IPS DF 19.7 (cell line): ENCODE data around the gene ACTL7A.

Experiments used
- DNase-seq: peaks from one replicate; pipeline ENCODE4 v3.0.0-alpha.2; 2013; ENCODE audit warnings: low read depth, low spot score

The ACTL7A gene

DNA sequence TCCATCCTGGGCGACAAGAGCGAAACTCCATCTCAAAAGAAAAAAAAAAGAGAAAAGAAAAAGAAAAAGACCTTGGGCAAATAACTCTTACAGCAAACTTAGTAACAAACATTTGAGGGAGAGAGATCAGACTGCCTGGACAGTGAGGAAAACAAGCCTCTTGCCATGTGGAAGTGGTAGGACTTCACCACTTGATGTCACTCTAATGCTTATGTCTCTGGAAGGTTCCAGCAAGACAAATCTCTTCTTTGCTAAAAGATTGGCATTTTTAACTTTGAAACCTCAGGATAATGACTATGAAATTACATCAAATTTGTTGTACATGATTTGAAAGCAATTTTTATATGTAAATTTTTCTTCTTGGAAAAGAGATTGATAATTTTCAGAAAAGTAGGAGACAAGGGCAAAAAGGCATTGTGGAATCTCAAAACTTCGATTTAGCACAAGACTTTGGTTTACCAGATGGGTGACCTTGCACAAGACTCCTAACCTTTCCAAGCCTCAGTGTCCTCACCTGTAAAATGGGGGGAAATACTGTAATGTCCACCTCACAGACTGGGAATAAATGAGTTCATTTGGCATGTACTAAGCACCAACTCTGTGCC, 11.7 kb upstream of the ACTL7A start:
- no peak for DNase-seq

DNA sequence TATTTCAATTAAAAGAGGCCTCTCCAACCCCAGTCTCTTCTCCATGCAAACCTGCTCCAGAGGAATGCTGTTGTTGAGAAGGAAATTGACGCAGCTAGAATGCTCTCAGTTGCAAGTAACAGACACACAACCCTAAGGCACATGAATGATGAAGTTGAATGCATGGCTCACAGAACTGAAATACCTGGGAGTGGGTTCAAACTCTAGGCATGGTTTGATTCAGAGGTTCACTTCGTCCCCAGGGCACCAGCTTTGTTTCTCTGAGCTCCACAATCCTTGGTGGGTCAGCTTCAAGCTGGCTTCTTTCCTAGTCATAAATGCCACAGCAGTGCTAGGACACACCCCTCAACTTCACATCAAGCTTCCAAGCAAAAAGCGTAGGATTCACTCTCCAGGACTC, 10.9 kb upstream of the ACTL7A start:
- DNase-seq, result no peak

GRCh38 chr9:108852079-108852478, 10.0 kb upstream of the ACTL7A start:
- no peak for DNase-seq

DNA sequence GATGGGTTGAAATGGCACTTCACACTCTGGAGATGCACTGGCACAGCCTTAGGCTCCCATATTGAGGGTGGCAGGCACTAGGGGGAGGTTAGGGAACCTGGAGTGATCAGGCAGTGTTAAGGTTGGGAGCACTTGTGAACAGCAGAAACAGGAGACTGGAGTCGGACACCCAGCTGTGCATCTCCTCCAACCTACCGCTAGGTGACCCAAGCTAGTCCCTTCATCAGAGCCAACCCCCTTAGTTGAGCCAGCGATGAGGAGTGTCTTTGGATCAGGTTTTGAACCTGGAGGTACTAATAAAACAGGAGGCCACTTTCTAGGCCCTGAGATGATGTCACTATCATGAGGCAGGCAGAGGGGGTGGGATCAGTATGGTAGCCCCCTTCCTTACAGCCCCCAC, 8.0 kb upstream of the ACTL7A start:
- no peak for DNase-seq

DNA sequence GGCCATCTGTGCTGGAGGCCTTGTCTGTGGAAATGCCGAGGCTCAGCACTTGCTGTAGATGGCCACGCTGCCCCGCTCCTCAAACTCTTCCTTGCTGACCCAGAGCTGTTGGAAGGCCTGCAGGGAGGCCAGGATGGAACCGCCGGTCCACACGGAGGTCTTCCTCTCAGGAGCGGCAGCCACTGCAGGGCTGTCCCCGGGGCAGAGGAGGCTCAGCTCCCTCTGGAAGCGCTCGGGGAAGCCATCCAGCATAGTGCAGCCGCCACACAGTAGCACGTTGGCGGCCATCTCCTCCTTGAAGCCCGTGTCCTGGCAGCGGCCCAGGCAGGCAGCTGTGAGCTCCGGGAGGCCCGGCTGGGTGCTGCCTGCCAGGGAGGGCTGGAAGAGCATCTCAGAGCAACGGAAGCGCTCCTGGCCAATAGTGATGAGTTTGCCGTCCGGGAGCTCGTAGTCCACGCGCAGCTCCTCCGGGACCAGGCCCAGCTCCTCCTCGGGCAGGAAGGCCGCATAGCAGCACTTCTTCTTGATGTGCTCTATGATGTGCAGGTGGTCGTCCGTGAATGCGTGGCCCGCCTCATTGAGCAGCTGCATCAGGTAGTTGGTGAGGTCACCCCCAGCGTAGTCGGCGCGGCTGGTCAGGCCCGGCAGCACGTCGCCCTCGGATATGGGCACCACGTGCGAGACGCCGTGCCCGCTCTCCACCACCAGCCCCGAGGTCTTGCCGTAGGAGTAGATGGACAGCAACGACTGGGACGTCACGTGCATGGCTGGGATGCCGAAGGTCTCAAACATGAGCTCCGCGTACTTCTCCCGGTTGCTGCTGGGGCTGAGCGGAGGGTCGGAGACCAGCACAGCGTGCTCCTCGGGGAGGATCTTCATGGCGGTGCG, 7.2 kb upstream of the ACTL7A start:
- DNase-seq, result no peak

DNA sequence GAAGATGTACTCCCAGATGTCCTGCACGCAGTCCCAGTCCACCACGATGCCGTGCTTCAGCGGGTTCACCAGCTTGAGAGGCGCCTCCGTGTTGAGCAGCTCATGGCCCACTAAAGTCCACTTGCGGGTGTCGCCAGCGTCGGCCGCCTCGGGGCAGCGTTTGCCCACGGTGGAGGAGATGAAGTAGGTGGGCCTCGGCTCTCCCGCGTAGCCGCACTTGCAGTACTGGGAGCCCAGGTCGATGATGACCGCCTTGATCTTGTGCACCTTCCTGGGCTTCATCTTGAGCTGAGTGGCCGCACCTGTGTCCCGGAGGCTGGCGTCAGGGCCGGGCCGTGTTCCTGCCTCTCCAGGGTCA, 6.6 kb upstream of the ACTL7A start:
- no peak for DNase-seq

DNA sequence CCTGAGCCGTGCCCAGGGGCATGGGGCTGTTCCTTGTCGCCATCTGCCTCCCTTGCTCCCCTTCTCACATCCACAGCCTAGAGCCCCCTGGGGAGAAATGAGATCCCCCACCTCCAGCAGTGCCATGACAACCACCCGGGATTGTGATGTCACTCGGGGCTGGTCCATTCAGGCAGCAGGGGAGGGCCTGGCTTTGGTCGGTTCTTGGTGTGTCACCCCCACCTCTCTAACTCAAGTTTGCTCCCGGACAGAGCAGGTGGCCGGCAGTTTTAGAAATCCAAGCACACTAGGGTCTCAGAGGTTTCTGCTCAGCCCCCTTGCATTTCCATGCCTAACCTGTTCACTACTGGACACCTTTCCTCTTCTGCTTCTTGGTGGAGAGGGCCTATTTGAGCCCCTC, 6.2 kb upstream of the ACTL7A start, which contains the start of gene ACTL7B:
Gene ACTL7B (minus strand): TSS at position 99 of the 400 bp plus-strand sequence. CDS start 56 bp downstream, at position 43.
- no peak for DNase-seq

- no peak for DNase-seq
Observed at GRCh38 chr9:108857572-108857971, 4.5 kb upstream of the ACTL7A start.

DNA sequence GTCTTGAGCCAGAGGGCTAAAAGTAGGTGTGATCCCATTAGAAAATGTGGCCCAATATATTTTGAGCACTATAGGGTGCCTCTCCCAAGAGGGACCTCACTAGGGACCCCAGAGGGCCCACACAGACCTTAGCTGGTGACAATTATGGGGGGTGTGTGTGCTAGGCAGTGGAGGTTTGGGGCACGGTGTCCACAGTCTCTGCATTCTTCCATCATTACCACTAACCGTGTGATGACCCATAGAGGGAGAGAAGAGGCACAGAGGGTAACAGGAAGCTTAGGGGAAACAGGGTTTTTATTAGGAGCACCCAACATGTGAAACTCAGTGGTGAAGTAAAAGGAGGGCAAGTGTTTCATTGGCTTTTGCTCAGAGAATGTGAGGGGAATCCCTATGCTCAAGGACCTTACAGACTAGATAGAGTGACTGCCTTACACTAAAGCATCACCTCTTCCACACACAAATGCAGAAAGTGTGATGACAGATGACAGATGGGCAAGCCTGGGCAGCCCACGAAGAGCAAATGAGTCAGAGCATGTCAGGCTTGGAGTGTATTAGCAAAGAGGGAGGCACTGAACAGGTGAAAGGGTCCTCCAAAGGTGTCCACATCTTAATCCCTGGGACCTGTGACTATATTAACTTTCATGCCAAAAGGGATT, 2.5 kb upstream of the ACTL7A start:
- no peak for DNase-seq

- no peak for DNase-seq
Observed at GRCh38 chr9:108860354-108860753, 1.7 kb upstream of the ACTL7A start.

DNA sequence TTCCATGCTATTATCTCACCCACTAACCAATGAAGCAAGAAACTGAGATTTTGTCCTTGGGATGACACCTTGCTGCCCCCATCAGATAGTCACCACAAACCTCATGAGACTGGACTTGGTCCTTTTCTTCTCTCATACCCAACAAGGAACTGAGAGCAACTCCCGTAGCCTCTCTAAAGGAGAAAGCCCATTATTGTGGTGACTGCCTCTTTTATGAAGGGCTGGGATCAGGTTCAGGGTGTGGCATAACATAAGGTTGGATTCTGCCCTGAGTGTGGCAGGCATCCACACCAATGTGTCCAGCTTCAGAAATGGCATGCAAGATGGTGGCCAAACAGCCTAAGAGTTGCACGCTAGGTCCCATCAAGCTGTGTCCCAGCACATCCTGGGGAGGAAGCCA, 1.3 kb upstream of the ACTL7A start:
- DNase-seq, result no peak

DNA sequence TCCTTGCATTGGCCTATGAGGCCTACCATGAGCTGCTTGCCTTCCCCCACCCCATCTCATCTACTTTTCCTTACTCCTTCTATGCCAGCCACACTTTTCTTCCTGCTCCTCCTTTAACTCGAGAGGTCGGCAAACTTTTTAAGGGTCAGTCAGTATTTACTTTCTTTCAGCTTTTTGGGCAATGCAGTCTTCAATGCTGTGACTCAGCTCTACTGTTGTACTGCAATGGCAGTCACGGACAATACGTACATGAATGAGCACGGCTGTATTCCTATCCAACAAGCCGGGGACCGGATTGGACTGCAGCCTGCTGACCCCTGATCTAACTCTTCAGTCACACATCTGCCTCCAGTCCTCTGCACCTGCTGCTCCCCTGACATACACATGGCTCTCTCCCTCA, 602 bp upstream of the ACTL7A start:
- no peak for DNase-seq

DNA sequence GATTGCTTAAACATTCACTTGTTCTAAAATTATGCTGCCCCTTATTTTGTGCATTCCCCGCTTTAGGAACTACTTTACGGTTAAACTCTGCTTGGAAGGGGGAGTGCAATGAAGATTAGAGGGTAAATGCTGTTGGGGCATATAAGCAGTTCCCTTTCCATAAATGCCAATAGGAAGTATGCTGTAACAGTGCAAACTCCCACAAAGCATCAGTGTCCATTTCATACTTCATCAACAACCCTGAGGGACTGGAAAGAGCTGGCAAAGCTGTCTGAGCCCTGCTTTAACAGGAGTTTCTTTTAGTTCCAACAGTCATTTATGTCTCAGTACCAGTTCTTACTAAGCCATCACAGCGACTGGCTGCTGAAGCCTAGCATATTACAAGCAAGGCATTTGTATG, 1.8 kb downstream of the ACTL7A start:
- DNase-seq, result no peak

DNA sequence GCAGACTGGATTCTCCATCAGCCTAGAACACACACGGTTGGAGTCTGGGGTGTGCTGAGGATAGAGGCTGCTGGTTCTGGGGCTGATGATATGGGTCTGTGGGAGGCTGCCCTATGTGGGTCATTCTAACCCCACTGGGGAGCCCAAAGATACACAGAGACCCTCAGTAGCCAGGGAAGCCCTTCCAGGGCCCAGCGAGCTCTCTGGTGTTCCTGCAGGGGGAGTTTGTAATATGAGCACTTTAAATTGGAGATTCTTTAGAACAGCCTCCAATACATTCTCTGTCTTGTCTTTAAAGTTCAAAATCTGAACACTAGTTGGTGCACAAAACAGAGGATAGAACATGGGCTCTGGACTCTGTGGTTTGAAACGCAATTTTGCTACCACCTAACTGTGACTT, 2.4 kb downstream of the ACTL7A start:
- no peak for DNase-seq

DNA sequence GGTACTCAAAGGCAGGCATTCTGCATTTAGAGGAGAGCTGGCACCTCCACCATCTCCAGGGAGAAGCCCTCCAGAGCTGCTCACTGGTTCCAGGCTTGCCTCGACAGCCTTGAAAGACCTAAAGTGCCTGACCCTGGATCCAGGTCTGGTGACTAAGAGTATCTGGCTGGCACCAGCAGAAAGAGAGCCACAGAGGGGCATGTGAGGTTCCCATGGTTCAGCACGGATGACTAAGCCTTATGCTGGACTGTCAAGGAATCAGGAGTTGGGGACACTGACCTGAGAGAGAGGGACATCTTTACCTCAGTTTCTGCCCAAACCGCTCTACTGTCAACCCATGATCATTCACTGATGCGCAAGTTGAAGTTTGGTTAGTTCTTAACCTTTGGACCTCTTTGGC, 3.0 kb downstream of the ACTL7A start:
- DNase-seq, result no peak

- DNase-seq, result no peak
Observed at GRCh38 chr9:108866001-108866420, 3.9 kb downstream of the ACTL7A start.

DNA sequence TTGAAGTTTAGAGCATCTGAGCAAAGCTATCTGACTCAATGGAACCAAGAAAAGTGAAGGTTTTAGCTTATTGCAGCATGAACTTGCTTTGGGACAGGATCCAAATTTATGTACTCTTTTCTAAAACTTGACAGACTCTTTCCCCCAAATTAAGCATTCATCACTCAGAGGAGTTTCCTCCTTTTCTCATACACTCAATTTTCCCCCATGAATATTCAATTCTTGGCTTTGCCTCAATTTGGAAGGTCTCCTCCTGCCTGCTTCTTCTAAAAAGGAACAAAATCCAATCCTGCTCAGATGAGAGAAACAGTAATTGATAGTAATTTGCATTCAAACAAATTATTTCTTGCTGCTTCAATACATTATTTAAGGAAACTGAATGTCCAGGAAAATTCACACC, 5.0 kb downstream of the ACTL7A start:
- DNase-seq, result no peak

DNA sequence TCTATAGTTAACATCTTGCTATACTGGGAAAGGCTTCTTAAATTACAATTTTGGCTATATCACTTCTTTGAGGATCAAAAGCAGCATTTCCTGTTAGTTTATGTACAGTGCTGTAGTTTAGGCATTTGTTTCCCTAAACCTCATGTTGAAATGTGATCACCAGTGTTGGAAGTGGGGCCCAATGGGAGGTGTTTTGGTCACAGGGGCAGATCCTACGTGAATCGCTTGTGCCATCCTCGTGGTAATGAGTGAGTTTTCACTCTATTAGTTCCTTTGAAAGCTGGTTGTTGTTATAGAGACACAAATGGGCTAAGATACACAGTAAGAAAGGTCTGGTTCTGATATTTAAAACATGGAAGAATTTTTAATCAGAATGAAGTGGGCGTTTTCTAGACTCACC, 5.8 kb downstream of the ACTL7A start:
- no peak for DNase-seq

GRCh38 chr9:108869092-108869725, 7.1 kb downstream of the ACTL7A start:
- DNase-seq, result no peak

GRCh38 chr9:108874058-108874788, 12.2 kb downstream of the ACTL7A start:
- DNase-seq, result no peak

DNA sequence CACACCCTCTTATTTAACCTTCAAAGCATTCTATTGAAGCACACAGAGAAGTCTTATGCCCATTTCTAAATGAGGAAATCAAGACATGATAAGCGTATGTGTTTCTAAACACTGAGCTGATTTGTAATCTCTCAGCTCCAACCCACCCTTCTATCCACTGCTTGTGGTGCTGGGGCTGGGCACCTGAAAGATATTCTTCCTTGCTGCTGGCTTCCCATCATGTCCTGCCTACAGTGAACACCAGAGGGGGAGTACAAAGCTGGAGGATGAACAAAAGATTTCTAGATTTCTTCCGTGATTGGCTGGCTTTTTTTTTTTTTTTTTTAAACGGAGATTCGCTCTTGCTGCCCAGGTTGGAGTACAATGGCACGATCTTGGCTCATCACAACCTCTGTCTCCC, 14.4 kb downstream of the ACTL7A start:
- no peak for DNase-seq

DNA sequence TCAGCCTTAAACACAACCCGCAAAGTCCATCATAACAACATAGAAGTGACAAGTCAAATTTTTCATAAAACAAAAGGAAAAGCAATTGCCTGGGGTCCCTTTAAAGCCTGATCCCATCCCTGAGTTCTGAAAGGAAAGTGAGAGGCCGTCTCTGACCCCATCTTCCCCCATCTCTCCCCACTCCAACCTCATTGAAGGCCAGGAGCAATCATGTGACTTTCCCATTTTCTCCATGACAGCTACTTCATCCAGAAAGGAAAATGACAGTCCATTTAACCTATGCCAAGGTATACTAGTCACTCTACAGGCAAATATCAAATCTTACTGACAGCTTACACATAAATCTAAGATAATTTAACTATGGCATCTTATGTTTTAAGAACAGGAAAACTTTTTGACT, 15.5 kb downstream of the ACTL7A start:
- DNase-seq, result no peak
